Measurements from ENCODE around the gene PWWP2A. TPM values are rescaled to one million over a fixed set of nuclear protein-coding genes. Genes with fewer than 3 reads are reported as not detected.

PWWP2A gene
- total RNA-seq, 1 experiment from 2014 or later = 14.7 TPM

- TF ChIP-seq RAD21 (IDR thresholded peaks at IDR 0.05; ENCODE audit: low read depth) = no peak
These were observed 46.2 kb upstream of the PWWP2A start (continued) for GRCh38 chr5:160165137-160166068.

- Histone ChIP-seq H3K9me3 (ENCODE audit: control insufficient read depth in 1 of 2, insufficient read depth in 1 of 2, low read depth in 1 of 2, low read length in 2 of 2) (no peaks in the 10 kb centered on the region), H3K27ac (ENCODE audit: low read depth, low read length) (no peak overlapping the region), H2AFZ (ENCODE audit: low read depth, low read length, poor library complexity, severe bottlenecking) (no peak overlapping the region), H4K20me1 (ENCODE audit: insufficient read depth) (no peaks in the 10 kb centered on the region), H3K27me3 (ENCODE audit: insufficient read depth, low read length) (no peaks in the 10 kb centered on the region), H3K4me3 (replicated peaks in 1 of 2; ENCODE audit: low read depth in 1 of 2, low read length in 2 of 2) (no peak overlapping the region), H3K4me1 (ENCODE audit: control insufficient read depth in 1 of 2, insufficient read depth in 2 of 2, low read length in 2 of 2) (peaks cover 18 to 32% of the 10 kb centered on the region in 2 experiments), H3K79me2 (ENCODE audit: insufficient read depth, low read length) (no peaks in the 10 kb centered on the region), H3K9ac (ENCODE audit: low read length) (no peak overlapping the region), H3K4me2 (ENCODE audit: low read length) (no peak overlapping the region), H3K9me2 (ENCODE audit: insufficient read depth) (no peaks in the 10 kb centered on the region), H3K36me3 (ENCODE audit: control insufficient read depth in 1 of 2, insufficient read depth in 2 of 2, low read length in 2 of 2) (no peaks in the 10 kb centered on the region)
- BruUV-seq (replicated peaks) = no TSS peak
- intact Hi-C loops (cut with micrococcal nuclease) = no loop called here
- ATAC-seq (no peak), DNase-seq (ENCODE audit: low read depth, low spot score) (no peak)
- ChIA-PET CTCF (no interaction called here), RAD21 (ENCODE audit: low non-redundant PET in 1 of 2, low total read pairs in 2 of 2, uncharacterized antibody in 2 of 2, unreplicated experiment in 2 of 2) (no interaction called here), POLR2A (interaction anchor here (0.7 kb wide), 1 partner anchor 200 kb away, joined by 4 read pairs; no protein-coding TSS in a partner anchor)
- TF ChIP-seq POLR2A (IDR thresholded peaks at IDR 0.05; ENCODE audit: borderline replicate concordance, extremely low read depth, insufficient read depth, insufficient read length) (no peak), TCF7L2 (IDR thresholded peaks at IDR 0.05; ENCODE audit: borderline replicate concordance, extremely low read depth, insufficient read depth, insufficient read length) (no peak), ZNF274 (IDR thresholded peaks at IDR 0.05; ENCODE audit: low read depth, low read length) (no peak), SP1 (IDR thresholded peaks at IDR 0.05; ENCODE audit: low read depth) (no peak), FOSL1 (IDR thresholded peaks at IDR 0.05; ENCODE audit: low read depth) (no peak), SRF (IDR thresholded peaks at IDR 0.05; ENCODE audit: low read depth) (no peak), YY1 (IDR thresholded peaks at IDR 0.05; ENCODE audit: extremely low read depth, insufficient replicate concordance, low read depth, low read length) (no peak), ELF1 (IDR thresholded peaks at IDR 0.05; ENCODE audit: borderline replicate concordance, low read depth) (no peak), EZH2 (IDR thresholded peaks at IDR 0.05) (no peak), REST (IDR thresholded peaks at IDR 0.05; ENCODE audit: low read depth) (no peak), ATF3 (IDR thresholded peaks at IDR 0.05) (no peak), MAX (IDR thresholded peaks at IDR 0.05) (no peak), EGR1 (IDR thresholded peaks at IDR 0.05; ENCODE audit: low read depth) (no peak), CEBPB (IDR thresholded peaks at IDR 0.05; ENCODE audit: low read depth) (no peak)
These were observed 43.7 kb upstream of the PWWP2A start for GRCh38 chr5:160162910-160163309.

Data from HCT116 (cell line).